ENCODE results near the gene ACTL6B. TPM values are rescaled to one million over a fixed set of nuclear protein-coding genes. Genes with fewer than 3 reads are reported as not detected.
"Not testable (repeated sequence)": the region's sequence is repeated elsewhere in the genome, so short reads cannot be mapped to it uniquely, and the experiment has no call there.

ACTL6B gene
- total RNA-seq, 1 donor = not detected

DNA sequence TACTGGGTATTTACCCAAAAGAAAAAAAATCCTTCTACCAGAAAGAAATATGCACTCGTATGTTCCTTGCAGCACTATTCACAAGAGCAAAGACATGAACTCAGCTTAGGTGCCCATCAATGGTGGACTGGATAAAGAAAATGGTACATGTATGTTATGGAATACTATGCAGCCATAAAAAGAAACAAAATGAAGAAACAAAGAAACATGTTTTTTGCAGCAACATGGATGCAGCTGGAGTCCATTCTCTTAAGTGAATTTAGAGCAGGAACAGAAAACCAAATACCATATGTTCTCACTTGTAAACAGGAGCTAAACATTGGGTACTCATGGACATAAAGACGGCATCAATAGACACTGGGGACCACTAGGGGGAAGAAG, 11.8 kb upstream of the ACTL6B start:
- DNase-seq (ENCODE audit: low read depth) = no peak
- TF ChIP-seq CTCF (IDR thresholded peaks at IDR 0.05; ENCODE audit: insufficient read depth, low read depth, low read length) = no peak
- H3K4me3 ChIP-seq (ENCODE audit: low read depth, low read length) = no peak overlapping the region

DNA sequence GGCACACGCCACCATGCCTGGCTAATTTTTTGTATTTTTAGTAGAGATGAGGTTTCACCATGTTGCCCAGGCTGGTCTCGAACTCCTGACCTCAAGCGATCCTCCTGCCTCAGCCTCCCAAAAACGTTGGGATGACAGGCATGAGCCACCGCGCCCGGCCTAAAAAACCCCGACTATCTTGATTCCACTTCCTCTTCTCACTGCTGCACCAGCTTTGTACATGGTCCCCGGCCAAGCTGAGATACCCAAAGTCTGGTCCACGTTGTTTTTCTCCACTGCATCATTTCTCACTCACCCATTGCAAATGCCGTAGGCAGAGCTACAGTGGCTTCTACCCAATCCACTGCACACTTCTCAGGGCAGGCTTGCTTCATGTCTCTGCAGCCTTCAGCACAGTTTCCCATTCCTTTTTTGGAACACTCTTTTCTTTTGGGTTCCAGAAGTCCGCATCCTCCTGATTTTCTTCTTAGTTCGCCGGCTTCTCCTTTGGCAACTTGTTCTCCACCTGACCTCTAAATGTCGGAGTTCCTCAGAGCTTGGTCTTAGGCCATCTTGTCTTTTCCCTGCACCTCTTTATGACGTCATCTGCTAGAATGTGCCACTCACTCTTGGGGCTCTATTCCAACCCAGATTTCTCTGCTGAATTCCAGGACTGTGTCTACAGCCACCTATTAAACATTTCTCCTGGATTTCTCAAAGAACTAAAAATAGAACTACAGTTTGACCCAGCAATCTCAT, 11.3 kb upstream of the ACTL6B start:
- no peak for DNase-seq (ENCODE audit: low read depth)
- no peak for TF ChIP-seq CTCF (IDR thresholded peaks at IDR 0.05; ENCODE audit: insufficient read depth, low read depth, low read length)
- H3K4me3 ChIP-seq (ENCODE audit: low read depth, low read length) = no peak overlapping the region

DNA sequence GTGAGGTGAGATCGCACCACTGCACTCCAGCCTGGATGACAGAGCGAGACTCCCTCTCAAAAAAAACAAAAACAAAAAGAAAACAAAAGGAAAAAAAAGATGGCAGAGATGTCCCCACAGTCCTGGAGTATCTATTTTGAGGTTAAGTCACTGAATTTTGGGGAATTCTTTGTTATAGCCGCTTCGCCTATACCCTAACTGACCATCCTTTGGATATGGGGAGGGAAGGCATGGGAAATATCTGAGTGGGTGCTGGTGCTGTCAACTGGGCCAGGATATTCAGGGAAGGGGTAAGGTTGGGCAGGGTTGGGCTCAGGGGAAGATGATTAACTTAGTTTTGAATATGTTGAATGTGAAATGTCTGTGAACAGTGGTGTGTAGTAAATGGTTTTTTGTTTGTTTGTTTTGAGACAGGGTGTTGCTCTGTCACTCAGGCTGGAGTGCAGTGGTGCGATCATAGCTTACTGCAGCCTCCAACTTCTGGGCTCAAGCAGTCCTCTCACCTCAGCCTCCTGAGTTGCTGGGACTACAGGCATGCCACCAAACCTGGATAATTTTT, 9.0 kb upstream of the ACTL6B start:
- no peak for TF ChIP-seq CTCF (IDR thresholded peaks at IDR 0.05; ENCODE audit: insufficient read depth, low read depth, low read length)
- no peak for DNase-seq (ENCODE audit: low read depth)
- no peak overlapping the region for H3K4me3 ChIP-seq (ENCODE audit: low read depth, low read length)

- not testable (repeated sequence) for DNase-seq (ENCODE audit: low read depth)
Measured at GRCh38 chr7:100662194-100662776, 6.0 kb upstream of the ACTL6B start.

GRCh38 chr7:100654908-100655831, 1.1 kb downstream of the ACTL6B start:
- no peak for TF ChIP-seq CTCF (IDR thresholded peaks at IDR 0.05; ENCODE audit: insufficient read depth, low read depth, low read length)
- DNase-seq (ENCODE audit: low read depth) = no peak
- no peak overlapping the region for H3K4me3 ChIP-seq (ENCODE audit: low read depth, low read length)

More at GRCh38 chr7:100662194-100662776, 6.0 kb upstream of the ACTL6B start:
- H3K4me3 ChIP-seq (ENCODE audit: low read depth, low read length) = not testable (repeated sequence)

- no peak for TF ChIP-seq CTCF (IDR thresholded peaks at IDR 0.05; ENCODE audit: insufficient read depth, low read depth, low read length)
- DNase-seq (ENCODE audit: low read depth) = peak; percentile 10
- H3K4me3 ChIP-seq (ENCODE audit: low read depth, low read length) = no peak overlapping the region
Measured at GRCh38 chr7:100649826-100650565, 6.3 kb downstream of the ACTL6B start.
